SK-N-SH treated with all-trans-retinoic acid at 6 μM for 48 hours (cell line): ENCODE results near the gene TSC2.

Experiments used
- ATAC-seq: fragments of 200-7000 bp; cut with Tn5 transposase; 3 replicates; pipeline ENCODE4 v1.9.1; 2020; ENCODE audit warnings: mild to moderate bottlenecking, moderate library complexity
- ARNTL ChIP-seq: fragments of 450-650 bp; formaldehyde crosslinking; IDR thresholded peaks from 2 replicates; pipeline ENCODE4 v1.5.0; 2020; ENCODE audit warnings: low read depth, mild to moderate bottlenecking, moderate library complexity, borderline replicate concordance
- BACH2 ChIP-seq: fragments of 250-450 bp; sonication (Bioruptor Pico); IDR thresholded peaks from 2 replicates; pipeline ENCODE4 v1.9.0; 2021; ENCODE audit warnings: mild to moderate bottlenecking, borderline replicate concordance
- CREB5 ChIP-seq: fragments of 250-450 bp; sonication (Bioruptor Pico); IDR thresholded peaks from 2 replicates; pipeline ENCODE4 v1.5.1; 2020; ENCODE audit warnings: low read depth, mild to moderate bottlenecking, moderate library complexity
- CSRNP3 ChIP-seq: fragments of 250-450 bp; sonication (Bioruptor Pico); IDR thresholded peaks from 2 replicates; pipeline ENCODE4 v1.5.1; 2021; ENCODE audit warnings: mild to moderate bottlenecking, moderate library complexity
- ESRRG ChIP-seq: fragments of 250-450 bp; sonication (Bioruptor Pico); IDR thresholded peaks from 2 replicates; pipeline ENCODE4 v1.6.1; 2021; ENCODE audit warnings: mild to moderate bottlenecking
- GLIS3 ChIP-seq: fragments of 250-450 bp; sonication (Bioruptor Pico); IDR thresholded peaks from 2 replicates; pipeline ENCODE4 v1.5.0; 2020; ENCODE audit warnings: mild to moderate bottlenecking, moderate library complexity
- ISL1 ChIP-seq: fragments of 250-450 bp; sonication (Bioruptor Pico); IDR thresholded peaks from 2 replicates; pipeline ENCODE4 v2.1.2; 2022; ENCODE audit warnings: mild to moderate bottlenecking, moderate library complexity
- PATZ1 ChIP-seq: fragments of 250-450 bp; sonication (Bioruptor Pico); IDR thresholded peaks from 2 replicates; pipeline ENCODE4 v1.8.0; 2020; ENCODE audit warnings: mild to moderate bottlenecking, moderate library complexity, borderline replicate concordance
- PPARA ChIP-seq: fragments of 250-450 bp; sonication (Bioruptor Pico); IDR thresholded peaks from 2 replicates; pipeline ENCODE4 v1.5.0; 2020; ENCODE audit warnings: mild to moderate bottlenecking, borderline replicate concordance
- RARB ChIP-seq: fragments of 250-450 bp; sonication (Bioruptor Pico); IDR thresholded peaks from 2 replicates; pipeline ENCODE4 v1.8.0; 2021; ENCODE audit warnings: mild to moderate bottlenecking, moderate library complexity
- SNAI2 ChIP-seq: fragments of 250-450 bp; sonication (Bioruptor Pico); IDR thresholded peaks from 2 replicates; pipeline ENCODE4 v1.5.0; 2020; ENCODE audit warnings: mild to moderate bottlenecking, moderate library complexity
- TCF4 ChIP-seq: fragments of 250-450 bp; sonication (Bioruptor Pico); IDR thresholded peaks from 2 replicates; pipeline ENCODE4 v1.8.0; 2021; ENCODE audit warnings: mild to moderate bottlenecking, moderate library complexity, borderline replicate concordance
- TOX ChIP-seq: fragments of 250-450 bp; sonication (Bioruptor Pico); IDR thresholded peaks from 2 replicates; pipeline ENCODE4 v1.8.0; 2021; ENCODE audit warnings: mild to moderate bottlenecking, moderate library complexity, borderline replicate concordance
- TSHZ2 ChIP-seq: fragments of 250-450 bp; sonication (Bioruptor Pico); IDR thresholded peaks from 2 replicates; pipeline ENCODE4 v1.5.0; 2020; ENCODE audit warnings: mild to moderate bottlenecking, moderate library complexity
- ZC3H10 ChIP-seq: fragments of 250-450 bp; sonication (Bioruptor Pico); IDR thresholded peaks from 2 replicates; pipeline ENCODE4 v1.5.1; 2021; ENCODE audit warnings: mild to moderate bottlenecking, moderate library complexity
- ZFP3 ChIP-seq: fragments of 250-450 bp; sonication (Bioruptor Pico); IDR thresholded peaks from 2 replicates; pipeline ENCODE4 v1.5.0; 2020; ENCODE audit warnings: mild to moderate bottlenecking, moderate library complexity
- ZFP30 ChIP-seq: fragments of 450-650 bp; formaldehyde crosslinking; IDR thresholded peaks from 2 replicates; pipeline ENCODE4 v1.5.0; 2022; ENCODE audit warnings: mild to moderate bottlenecking, moderate library complexity
- ZNF565 ChIP-seq: fragments of 450-650 bp; formaldehyde crosslinking; conservative IDR thresholded peaks from 2 replicates; pipeline ENCODE4 v1.5.0; 2020; ENCODE audit warnings: low read depth, mild to moderate bottlenecking, moderate library complexity
- ZNF70 ChIP-seq: fragments of 450-650 bp; formaldehyde crosslinking; IDR thresholded peaks from 2 replicates; pipeline ENCODE4 v1.5.0; 2020; ENCODE audit warnings: mild to moderate bottlenecking, moderate library complexity
- ZNF8 ChIP-seq: fragments of 450-650 bp; formaldehyde crosslinking; IDR thresholded peaks from 2 replicates; pipeline ENCODE4 v1.5.0; 2020; ENCODE audit warnings: mild to moderate bottlenecking, moderate library complexity

Gene TSC2

GRCh38 chr16:2040787-2041522 lies 6.8 kb upstream of the TSC2 start:
- TF ChIP-seq ZC3H10: no peak
- TF ChIP-seq CREB5 (CRISPR knock-in tag): no peak
- TF ChIP-seq ARNTL: no peak
- no peak for TF ChIP-seq PATZ1 (CRISPR knock-in tag)
- TF ChIP-seq TCF4 (CRISPR knock-in tag): no peak
- TF ChIP-seq ZNF565 (CRISPR knock-in tag): no peak
- TF ChIP-seq ZFP3: no peak
- no peak for TF ChIP-seq ZNF70 (CRISPR knock-in tag)
- TF ChIP-seq BACH2 (CRISPR knock-in tag): no peak
- TF ChIP-seq RARB (CRISPR knock-in tag): no peak
- no peak for TF ChIP-seq ZNF8 (CRISPR knock-in tag)
- TF ChIP-seq SNAI2 (CRISPR knock-in tag): no peak
- no peak for TF ChIP-seq CSRNP3 (CRISPR knock-in tag)
- no peak for TF ChIP-seq GLIS3 (CRISPR knock-in tag)
- ATAC-seq: peak; percentile 7; the same call in 2 of the 3 replicates

- TF ChIP-seq ZNF70 (CRISPR knock-in tag) (no peak), TCF4 (CRISPR knock-in tag) (no peak), ZFP3 (no peak), RARB (CRISPR knock-in tag) (no peak), ISL1 (CRISPR knock-in tag) (no peak), ZFP30 (CRISPR knock-in tag) (no peak), ZC3H10 (no peak), ARNTL (no peak), ESRRG (CRISPR knock-in tag) (no peak), PPARA (CRISPR knock-in tag) (no peak), SNAI2 (CRISPR knock-in tag) (no peak), PATZ1 (CRISPR knock-in tag) (no peak), TSHZ2 (CRISPR knock-in tag) (no peak), GLIS3 (CRISPR knock-in tag) (no peak), CSRNP3 (CRISPR knock-in tag) (no peak), TOX (no peak)
- no peak for ATAC-seq
Observed at GRCh38 chr16:2042171-2042985, 5.4 kb upstream of the TSC2 start.
